ENCODE measurements around the gene SBF2.

DNA sequence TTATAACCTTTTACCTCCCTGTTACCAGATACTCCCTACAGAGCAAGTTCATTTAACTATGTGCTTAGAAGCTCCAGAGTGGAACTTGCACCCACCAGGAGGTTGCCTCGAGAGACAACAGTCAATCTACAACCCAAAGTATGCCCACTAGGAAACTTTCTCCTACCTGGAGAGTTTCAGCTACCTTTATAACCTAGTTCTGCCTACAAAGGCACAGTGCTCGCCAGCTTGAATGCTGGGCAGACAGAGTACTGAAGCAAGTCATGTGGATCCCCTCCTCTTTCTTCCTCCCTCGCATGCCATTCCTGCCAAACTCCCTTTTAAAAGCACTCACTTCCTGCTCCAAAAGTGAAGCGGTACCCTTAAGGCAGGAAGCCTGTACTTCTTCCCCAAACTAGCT lies 371.2 kb downstream of the SBF2 start:
- TF ChIP-seq, protein P1, sequence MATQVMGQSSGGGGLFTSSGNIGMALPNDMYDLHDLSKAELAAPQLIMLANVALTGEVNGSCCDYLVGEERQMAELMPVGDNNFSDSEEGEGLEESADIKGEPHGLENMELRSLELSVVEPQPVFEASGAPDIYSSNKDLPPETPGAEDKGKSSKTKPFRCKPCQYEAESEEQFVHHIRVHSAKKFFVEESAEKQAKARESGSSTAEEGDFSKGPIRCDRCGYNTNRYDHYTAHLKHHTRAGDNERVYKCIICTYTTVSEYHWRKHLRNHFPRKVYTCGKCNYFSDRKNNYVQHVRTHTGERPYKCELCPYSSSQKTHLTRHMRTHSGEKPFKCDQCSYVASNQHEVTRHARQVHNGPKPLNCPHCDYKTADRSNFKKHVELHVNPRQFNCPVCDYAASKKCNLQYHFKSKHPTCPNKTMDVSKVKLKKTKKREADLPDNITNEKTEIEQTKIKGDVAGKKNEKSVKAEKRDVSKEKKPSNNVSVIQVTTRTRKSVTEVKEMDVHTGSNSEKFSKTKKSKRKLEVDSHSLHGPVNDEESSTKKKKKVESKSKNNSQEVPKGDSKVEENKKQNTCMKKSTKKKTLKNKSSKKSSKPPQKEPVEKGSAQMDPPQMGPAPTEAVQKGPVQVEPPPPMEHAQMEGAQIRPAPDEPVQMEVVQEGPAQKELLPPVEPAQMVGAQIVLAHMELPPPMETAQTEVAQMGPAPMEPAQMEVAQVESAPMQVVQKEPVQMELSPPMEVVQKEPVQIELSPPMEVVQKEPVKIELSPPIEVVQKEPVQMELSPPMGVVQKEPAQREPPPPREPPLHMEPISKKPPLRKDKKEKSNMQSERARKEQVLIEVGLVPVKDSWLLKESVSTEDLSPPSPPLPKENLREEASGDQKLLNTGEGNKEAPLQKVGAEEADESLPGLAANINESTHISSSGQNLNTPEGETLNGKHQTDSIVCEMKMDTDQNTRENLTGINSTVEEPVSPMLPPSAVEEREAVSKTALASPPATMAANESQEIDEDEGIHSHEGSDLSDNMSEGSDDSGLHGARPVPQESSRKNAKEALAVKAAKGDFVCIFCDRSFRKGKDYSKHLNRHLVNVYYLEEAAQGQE (IDR thresholded peaks at IDR 0.05; ENCODE audit: insufficient read depth in 1 of 2, low read depth in 2 of 2, low read length in 2 of 2), result no peak
- no peak for TF ChIP-seq SIN3A (IDR thresholded peaks at IDR 0.05; ENCODE audit: borderline replicate concordance, insufficient read depth, low read length)

Measured in PFSK-1 (cell line).